GM19452 (cell line): Measurements from ENCODE around the gene RPN1.
A peak's percentile ranks its signal among the peaks of the same experiment; 100 is the strongest.
"Not testable (repeated sequence)": the region's sequence is repeated elsewhere in the genome, so short reads cannot be mapped to it uniquely, and the experiment has no call there.

Experiments used
- ATAC-seq: cut with Tn5 transposase; IDR thresholded peaks from one replicate; pipeline ENCODE4 v1.9.1; 2021; ENCODE audit not compliant: unreplicated experiment

RPN1 gene

DNA sequence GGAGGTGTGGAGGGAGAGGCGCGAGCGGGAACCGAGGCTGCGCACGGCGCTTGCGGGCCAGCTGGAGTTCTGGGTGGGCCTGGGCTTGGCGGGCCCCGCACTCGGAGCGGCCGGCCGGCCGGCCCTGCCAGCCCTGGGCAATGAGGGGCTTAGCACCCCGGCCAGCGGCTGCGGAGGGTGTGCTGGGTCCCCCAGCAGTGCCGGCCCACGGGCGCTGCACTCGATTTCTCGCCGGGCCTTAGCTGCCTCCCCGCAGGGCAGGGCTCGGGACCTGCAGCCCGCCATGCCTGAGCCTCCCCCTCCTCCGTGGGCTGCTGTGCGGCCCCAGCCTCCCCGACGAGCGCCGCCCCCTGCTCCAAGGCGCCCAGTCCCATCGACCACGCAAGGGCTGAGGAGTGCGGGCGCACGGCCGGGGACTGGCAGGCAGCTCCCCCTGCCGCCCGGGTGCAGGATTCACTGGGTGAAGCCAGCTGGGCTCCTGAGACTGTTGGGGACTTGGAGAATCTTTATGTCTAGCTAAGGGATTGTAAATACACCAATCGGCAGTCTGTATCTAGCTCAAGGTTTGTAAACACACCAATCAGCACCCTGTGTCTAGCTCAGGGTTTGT lies 2.9 kb upstream of the RPN1 start:
- ATAC-seq, result not testable (repeated sequence)

DNA sequence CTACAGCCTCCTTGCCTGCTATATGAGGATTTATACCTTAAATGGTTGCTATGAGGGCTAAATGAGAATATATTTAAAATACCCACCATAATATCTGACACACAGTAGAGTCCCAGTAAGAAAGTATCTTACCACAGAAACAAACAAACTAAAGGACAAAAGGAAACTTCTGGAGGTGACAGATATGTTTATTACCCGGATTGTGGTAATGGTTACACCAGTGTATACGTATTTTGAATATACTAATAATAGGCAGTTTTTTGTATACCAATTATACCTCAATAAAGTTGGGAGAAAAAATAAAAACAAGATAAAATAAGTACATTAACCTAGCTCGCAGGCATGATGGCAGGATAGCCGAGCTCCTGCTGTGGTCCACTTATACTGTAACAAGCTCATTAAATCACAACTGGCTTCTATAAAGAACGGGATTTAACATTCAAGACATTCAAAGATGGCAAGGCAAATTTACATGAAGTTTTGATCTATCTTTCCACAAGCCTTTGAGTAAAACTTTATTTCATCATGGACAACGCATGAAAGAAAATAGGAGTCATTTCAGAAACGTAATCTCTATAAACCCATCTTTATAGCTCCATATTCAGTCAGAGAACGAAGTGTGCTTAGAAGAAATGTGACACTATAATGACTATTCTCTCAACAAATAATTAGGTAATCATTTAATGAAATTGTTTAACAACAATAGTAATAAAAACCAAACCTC lies 1.5 kb downstream of the RPN1 start:
- no peak for ATAC-seq

DNA sequence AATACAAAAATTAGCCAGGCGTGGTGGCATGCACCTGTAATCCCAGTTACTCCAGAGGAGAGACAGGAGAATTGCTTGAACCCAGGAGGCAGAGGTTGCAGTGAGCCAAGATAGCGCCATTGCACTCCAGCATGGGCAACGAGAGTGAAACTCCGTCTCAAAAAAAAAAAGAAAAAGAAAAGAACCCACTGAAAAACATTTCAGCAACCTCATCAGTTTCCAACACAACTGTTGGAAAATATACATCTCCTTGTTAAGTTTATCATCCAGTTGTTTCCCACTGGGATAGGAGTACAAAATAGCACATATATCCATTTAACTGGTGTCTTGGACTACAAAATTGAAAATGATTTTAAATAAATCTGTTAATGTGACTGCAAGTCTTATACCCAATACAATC lies 2.2 kb downstream of the RPN1 start:
- no peak for ATAC-seq

GRCh38 chr3:128647307-128647706 lies 3.3 kb downstream of the RPN1 start:
- no peak for ATAC-seq

- no peak for ATAC-seq
Measured at GRCh38 chr3:128634075-128634611, 16.5 kb downstream of the RPN1 start.

DNA sequence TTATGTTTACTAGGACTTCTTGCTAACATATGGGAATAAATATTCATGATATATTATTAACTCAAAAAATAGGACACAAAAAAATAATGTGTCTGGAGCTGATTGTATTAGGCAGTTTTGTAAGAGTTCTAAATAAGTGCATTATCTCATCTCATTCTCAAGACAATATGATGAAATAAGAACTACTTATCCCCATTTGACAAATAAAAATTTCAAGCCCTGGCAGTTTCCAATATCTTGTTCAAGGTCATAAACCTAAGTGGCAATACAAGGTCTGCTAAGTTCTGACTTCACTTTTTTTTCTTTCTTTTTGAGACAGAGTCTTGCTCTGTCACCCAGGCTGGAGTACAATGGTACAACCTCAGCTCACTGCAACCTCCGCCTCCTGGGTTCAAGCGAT lies 18.3 kb downstream of the RPN1 start:
- no peak for ATAC-seq

DNA sequence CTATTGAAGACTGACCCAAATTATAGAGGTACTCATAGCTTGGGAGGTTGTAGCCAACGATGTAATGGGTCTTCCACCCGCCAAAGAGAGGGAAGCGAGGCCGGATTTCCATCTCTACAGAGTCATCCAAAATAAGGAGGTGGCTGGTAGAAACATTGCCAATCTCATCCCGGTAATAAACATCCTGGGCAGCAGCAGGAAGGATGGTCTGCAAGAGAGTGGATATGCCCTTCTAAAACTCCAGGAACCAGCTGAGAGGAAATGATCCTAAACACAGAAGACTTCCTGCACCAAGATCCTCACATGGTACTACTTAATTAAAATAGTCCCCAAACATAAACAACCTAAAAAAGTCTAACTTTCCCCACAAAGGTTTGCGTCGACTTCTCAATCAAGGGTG lies 20.7 kb downstream of the RPN1 start:
- no peak for ATAC-seq

GRCh38 chr3:128625409-128625945 lies 25.1 kb downstream of the RPN1 start:
- no peak for ATAC-seq

DNA sequence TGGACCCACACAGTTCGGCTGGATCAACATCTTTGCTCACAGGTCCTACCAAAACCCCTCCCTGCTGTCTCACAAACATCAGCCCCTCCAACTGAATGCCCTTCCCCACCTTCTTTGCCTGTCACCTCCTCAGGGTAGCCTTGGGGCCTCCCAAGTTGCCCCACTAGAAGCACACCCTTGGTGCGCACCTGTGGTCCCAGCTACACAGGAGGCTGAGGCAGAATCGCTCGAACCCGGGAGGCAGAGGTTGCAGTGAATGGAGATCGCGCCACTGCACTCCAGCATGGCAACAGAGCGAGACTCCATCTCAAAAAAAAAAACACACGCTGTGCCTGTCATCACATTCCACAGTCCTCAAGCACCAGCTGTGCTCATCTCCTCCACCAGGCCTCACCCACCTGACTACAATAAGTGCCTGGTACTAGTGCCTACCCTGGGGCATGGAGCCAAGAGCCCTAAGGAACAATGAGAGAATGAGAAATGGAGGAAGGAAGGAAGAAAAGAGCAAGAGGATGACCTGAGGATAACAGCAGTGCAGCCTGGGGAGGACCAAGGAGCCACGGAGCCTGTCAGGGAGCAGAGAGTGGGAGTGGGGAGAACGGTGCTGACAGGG lies 26.0 kb downstream of the RPN1 start:
- ATAC-seq, result no peak

- no peak for ATAC-seq
Measured at GRCh38 chr3:128623762-128624176, 26.8 kb downstream of the RPN1 start.

DNA sequence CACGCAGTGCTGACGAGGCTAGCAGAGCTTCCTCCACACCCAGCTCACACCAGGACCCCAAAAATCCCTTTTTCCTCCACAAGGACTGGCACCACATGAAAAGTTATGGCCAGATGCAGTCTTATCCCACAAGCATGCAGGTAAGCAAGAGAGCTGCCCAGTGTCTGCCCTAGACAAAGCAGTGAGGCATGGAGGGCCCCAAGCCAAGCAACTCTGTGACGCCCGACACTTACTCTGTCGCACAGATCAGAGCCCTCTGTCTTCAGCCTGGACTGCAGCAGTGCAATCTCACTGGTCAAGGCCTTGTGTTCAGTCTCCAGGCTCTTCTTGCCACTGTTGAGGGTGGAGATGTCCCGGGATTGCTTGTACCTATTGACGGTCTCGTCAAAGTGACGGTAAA lies 28.7 kb downstream of the RPN1 start:
- ATAC-seq, result no peak

- no peak for ATAC-seq
Measured at GRCh38 chr3:128621234-128621633, 29.4 kb downstream of the RPN1 start.

DNA sequence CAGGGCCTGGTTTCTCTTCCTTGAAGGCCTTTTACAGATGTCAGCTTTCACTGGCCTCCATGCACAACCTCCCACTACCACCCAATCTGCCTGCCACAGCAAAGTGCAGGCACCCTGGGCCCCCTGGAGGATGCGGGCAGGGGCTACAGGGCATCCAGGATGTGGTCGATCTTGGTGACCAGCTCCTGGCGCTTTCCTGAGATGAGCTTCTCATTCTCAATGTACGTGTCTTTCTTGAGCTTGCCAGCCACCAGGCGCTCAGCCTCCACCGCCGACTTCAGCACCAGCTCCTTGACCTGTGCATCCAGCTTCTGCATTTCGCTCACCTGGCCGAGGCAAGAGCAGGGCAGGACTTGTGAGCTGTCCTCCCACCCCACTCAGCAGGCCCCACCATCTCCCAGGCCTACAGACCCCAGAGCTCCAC lies 30.3 kb downstream of the RPN1 start:
- no peak for ATAC-seq

DNA sequence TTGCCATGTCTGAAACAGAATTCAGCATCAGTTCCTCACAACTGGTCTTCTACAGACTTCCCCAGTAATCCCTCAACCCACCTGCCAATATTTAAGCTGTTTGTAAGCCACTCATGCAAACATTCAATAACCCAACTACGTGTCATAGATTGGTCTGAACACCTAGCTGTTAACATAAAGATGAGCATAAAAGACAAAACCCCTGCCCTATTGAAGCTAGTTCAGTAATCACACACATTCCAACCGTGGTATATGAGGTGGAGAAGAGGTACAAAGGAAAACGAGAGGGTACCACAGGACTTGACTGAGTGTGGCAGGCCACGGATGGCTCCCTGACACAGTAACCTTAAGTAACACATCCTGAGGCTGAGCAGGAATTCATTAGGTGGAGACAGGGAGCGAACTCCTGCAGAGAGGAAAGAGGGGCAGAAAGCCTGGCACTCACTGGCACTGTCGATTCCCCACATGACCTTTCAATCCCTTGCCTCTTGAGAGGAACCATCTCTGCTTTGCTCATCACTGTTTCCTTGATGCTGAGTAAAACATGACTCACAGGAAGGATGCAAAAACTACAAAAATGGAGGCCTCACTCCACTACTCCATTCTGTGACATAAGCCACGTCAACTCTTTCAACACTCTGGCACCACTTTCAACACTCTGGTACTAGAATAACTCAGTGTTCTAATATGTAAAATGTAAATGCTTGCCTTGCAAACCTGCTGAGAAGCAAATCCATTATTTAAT lies 31.3 kb downstream of the RPN1 start:
- ATAC-seq, result no peak

DNA sequence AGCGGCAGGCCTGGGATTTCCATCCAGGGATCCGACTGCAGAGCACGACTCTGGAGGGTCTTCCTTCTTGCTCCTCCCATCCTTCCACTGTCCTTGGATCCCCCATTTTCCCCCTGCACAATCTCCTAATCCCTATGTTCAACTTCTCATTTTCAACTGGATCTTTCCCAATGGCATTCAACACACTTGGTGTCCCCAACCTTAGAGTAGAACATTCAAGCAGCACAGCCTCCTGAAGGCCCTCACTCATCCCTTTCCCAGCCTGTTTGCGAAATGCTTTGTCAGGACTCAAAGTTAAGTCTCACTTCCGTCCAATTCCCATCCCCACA lies 32.3 kb downstream of the RPN1 start:
- ATAC-seq, result no peak

- peak; percentile 89 for ATAC-seq
Measured at GRCh38 chr3:128617557-128618397, 32.8 kb downstream of the RPN1 start.

DNA sequence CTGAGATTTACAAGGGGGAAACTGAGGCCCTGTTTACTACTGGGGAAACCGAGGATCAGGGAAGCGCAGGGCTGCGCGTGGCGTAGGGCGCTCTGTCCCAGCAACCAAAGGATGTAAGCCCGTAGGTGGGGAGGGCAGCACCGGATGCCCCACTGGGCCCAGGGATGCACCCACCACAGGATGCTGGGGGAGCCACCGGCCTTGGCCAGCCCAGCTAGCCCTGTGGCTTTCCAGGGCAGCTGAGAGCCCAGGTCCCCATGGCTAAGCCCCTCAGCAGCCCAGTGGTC lies 33.4 kb downstream of the RPN1 start:
- ATAC-seq, result no peak

GRCh38 chr3:128616516-128617269 lies 33.9 kb downstream of the RPN1 start:
- ATAC-seq, result no peak

- no peak for ATAC-seq
Measured at GRCh38 chr3:128614076-128614475, 36.5 kb downstream of the RPN1 start.
